ENCODE measurements around the gene BLOC1S4. TPM values are rescaled to one million over a fixed set of nuclear protein-coding genes. Genes with fewer than 3 reads are reported as not detected.

BLOC1S4 gene
- total RNA-seq, 1 donor from 2014 or later: 20.9 TPM

DNA sequence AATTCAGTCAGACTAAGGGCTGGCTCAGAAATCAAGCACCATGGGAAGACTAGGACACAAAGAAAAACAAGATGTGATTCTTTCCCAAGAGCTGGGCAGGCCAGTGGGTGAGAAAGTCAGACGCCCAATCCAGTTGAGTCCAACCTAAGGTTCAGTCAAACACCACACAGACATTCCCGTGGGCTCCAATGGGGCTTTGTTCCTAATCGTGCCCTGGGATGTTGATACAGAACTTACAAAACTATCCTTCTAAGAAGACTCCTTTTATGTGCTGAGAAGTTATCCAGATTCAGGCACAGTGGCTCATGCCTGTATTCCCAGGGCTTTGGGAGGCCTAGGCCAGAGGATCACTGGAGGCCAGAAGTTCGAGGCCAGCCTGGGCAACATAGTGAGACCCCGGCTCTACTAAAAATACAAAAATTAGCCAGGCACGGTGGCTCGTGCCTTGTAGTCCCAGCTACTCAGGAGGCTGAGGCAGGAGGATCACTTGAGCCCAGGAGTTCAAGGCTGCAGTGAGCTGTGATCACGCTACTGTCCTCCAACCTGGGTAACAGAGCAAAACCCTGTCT lies 3.7 kb downstream of the BLOC1S4 start:
- Mint-ChIP-seq H3K36me3 (ENCODE audit: low read depth, unreplicated experiment) (peaks cover 7% of the 10 kb centered on the region), H3K27ac (ENCODE audit: unreplicated experiment) (no peak overlapping the region), H3K27me3 (ENCODE audit: unreplicated experiment) (peaks cover 8% of the 10 kb centered on the region), H3K4me1 (ENCODE audit: unreplicated experiment) (peaks cover 3% of the 10 kb centered on the region), H3K9me3 (ENCODE audit: unreplicated experiment) (no peaks in the 10 kb centered on the region), H3K4me3 (ENCODE audit: unreplicated experiment) (no peak overlapping the region)
- TF ChIP-seq, protein P1, sequence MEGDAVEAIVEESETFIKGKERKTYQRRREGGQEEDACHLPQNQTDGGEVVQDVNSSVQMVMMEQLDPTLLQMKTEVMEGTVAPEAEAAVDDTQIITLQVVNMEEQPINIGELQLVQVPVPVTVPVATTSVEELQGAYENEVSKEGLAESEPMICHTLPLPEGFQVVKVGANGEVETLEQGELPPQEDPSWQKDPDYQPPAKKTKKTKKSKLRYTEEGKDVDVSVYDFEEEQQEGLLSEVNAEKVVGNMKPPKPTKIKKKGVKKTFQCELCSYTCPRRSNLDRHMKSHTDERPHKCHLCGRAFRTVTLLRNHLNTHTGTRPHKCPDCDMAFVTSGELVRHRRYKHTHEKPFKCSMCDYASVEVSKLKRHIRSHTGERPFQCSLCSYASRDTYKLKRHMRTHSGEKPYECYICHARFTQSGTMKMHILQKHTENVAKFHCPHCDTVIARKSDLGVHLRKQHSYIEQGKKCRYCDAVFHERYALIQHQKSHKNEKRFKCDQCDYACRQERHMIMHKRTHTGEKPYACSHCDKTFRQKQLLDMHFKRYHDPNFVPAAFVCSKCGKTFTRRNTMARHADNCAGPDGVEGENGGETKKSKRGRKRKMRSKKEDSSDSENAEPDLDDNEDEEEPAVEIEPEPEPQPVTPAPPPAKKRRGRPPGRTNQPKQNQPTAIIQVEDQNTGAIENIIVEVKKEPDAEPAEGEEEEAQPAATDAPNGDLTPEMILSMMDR (IDR thresholded peaks at IDR 0.05; ENCODE audit: unreplicated experiment): no peak
- DNase-seq (ENCODE audit: low spot score): no peak

DNA sequence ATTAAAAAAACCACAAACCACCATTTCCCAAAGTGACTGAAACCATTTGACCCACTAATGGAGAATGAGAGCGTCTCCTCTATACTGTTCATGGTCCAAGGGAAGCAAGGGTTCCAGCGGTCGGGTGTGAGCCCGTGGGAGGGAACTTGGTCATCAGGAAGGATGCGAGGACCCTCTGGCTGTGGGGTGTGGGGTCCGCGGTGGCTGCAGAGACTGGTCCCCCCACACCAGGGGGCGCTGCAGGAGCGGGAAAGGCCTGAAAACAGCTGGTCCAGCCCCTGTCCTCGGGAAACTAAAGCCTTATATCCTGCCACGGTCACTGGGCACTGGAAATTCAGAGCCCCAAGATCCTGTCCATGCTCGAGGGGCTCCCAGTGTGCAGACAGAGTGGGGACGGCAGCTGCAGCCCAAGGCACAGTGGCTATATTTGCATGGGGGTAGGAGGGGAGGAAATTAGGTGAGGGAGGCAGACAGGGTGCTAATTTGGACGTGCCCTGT lies 4.3 kb downstream of the BLOC1S4 start:
- Mint-ChIP-seq H3K4me1 (ENCODE audit: unreplicated experiment) (peaks cover 3% of the 10 kb centered on the region), H3K9me3 (ENCODE audit: unreplicated experiment) (no peaks in the 10 kb centered on the region), H3K27me3 (ENCODE audit: unreplicated experiment) (peaks cover 6% of the 10 kb centered on the region), H3K4me3 (ENCODE audit: unreplicated experiment) (no peak overlapping the region), H3K27ac (ENCODE audit: unreplicated experiment) (no peak overlapping the region), H3K36me3 (ENCODE audit: low read depth, unreplicated experiment) (peaks cover 7% of the 10 kb centered on the region)
- DNase-seq (ENCODE audit: low spot score): peak; percentile 97
- TF ChIP-seq, protein P1 (IDR thresholded peaks at IDR 0.05; ENCODE audit: unreplicated experiment): peak; percentile 96

DNA sequence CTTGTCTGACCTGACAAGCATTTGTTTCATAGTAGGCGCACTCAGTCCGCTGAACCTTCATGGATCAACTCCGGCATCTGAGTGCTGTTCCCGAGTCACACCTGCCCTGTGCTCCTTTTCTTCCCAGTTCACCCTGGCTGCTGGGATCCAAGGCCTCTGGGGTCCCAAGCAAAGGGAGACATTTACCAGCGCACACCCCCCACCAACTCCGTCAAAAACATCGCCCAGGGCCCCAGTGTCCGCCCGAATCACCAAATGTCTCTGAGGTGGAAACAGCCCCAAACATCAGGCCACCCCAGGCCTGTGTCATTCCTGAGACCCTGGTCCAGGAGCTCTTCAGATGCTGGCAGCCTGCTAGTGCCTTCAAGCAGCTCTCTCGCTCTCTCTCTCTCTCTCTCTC lies 5.1 kb downstream of the BLOC1S4 start:
- no peaks in the 10 kb centered on the region for H3K4me1 Mint-ChIP-seq (ENCODE audit: unreplicated experiment)
- no peak for DNase-seq (ENCODE audit: low spot score)
- H3K36me3 Mint-ChIP-seq (ENCODE audit: low read depth, unreplicated experiment): no peaks in the 10 kb centered on the region
- H3K4me3 Mint-ChIP-seq (ENCODE audit: unreplicated experiment): peak overlapping the region; percentile 66
- TF ChIP-seq, protein P1 (IDR thresholded peaks at IDR 0.05; ENCODE audit: unreplicated experiment): no peak
- no peak overlapping the region for H3K27ac Mint-ChIP-seq (ENCODE audit: unreplicated experiment)
- H3K9me3 Mint-ChIP-seq (ENCODE audit: unreplicated experiment): no peaks in the 10 kb centered on the region
- H3K27me3 Mint-ChIP-seq (ENCODE audit: unreplicated experiment): peaks cover 2% of the 10 kb centered on the region

DNA sequence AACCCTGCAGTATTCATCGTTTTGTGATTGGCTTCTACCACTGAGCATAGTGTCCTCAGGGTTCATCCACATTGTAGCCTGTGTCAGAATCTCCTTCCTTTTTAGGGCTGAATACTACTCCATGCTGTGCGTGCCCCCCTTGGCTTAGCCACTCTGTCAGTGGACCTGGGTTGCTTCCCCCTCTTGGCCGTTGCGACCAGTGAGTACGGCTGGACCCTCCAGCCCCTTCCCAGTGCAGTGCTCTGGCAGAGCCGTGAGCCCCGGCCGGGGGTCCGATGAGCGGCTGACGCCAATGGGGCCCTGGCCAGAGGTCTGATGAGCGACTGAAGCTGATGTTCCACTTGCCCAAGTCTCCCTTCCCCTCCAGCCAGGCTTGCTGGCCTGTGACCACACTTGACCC lies 6.9 kb downstream of the BLOC1S4 start:
- H3K27me3 Mint-ChIP-seq (ENCODE audit: unreplicated experiment): peaks cover 4% of the 10 kb centered on the region
- no peaks in the 10 kb centered on the region for H3K9me3 Mint-ChIP-seq (ENCODE audit: unreplicated experiment)
- no peak overlapping the region for H3K4me3 Mint-ChIP-seq (ENCODE audit: unreplicated experiment)
- no peak overlapping the region for H3K27ac Mint-ChIP-seq (ENCODE audit: unreplicated experiment)
- H3K4me1 Mint-ChIP-seq (ENCODE audit: unreplicated experiment): no peaks in the 10 kb centered on the region
- TF ChIP-seq, protein P1 (IDR thresholded peaks at IDR 0.05; ENCODE audit: unreplicated experiment): no peak
- H3K36me3 Mint-ChIP-seq (ENCODE audit: low read depth, unreplicated experiment): no peaks in the 10 kb centered on the region
- no peak for DNase-seq (ENCODE audit: low spot score)

DNA sequence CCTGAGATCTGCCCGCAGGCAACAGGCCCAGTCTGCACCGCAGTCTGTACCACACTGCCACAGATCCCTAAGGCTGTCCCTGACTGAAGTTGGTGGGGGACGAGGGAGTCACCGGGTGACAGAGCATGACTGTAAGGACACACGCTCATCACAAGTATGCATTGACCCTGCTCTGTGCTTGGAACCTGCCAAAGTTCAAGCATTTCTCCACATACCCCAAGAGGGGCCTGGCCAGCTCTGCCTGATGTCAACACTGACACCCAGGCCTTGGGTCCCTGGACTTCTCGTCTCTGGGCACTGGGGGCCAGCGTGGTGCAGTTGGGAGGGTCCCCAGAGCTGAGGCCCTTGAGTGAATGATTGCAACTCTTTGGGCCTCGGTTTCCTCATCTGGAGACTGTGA lies 7.9 kb downstream of the BLOC1S4 start:
- H3K9me3 Mint-ChIP-seq (ENCODE audit: unreplicated experiment): no peaks in the 10 kb centered on the region
- peaks cover 9% of the 10 kb centered on the region for H3K27me3 Mint-ChIP-seq (ENCODE audit: unreplicated experiment)
- TF ChIP-seq, protein P1 (IDR thresholded peaks at IDR 0.05; ENCODE audit: unreplicated experiment): no peak
- H3K4me1 Mint-ChIP-seq (ENCODE audit: unreplicated experiment): no peaks in the 10 kb centered on the region
- no peaks in the 10 kb centered on the region for H3K36me3 Mint-ChIP-seq (ENCODE audit: low read depth, unreplicated experiment)
- no peak overlapping the region for H3K4me3 Mint-ChIP-seq (ENCODE audit: unreplicated experiment)
- no peak for DNase-seq (ENCODE audit: low spot score)
- no peak overlapping the region for H3K27ac Mint-ChIP-seq (ENCODE audit: unreplicated experiment)
